DMS53 treated with DMSO at 0.1 percent for 48 hours (cell line): Measurements from ENCODE around the gene SLAMF6.
"Not testable (repeated sequence)": the region's sequence is repeated elsewhere in the genome, so short reads cannot be mapped to it uniquely, and the experiment has no call there.

Experiments used
- DNase-seq: peaks from one replicate; lab custom pipeline; 2025; ENCODE audit not compliant: unreplicated experiment; lab: John Stamatoyannopoulos, UW

Gene SLAMF6

DNA sequence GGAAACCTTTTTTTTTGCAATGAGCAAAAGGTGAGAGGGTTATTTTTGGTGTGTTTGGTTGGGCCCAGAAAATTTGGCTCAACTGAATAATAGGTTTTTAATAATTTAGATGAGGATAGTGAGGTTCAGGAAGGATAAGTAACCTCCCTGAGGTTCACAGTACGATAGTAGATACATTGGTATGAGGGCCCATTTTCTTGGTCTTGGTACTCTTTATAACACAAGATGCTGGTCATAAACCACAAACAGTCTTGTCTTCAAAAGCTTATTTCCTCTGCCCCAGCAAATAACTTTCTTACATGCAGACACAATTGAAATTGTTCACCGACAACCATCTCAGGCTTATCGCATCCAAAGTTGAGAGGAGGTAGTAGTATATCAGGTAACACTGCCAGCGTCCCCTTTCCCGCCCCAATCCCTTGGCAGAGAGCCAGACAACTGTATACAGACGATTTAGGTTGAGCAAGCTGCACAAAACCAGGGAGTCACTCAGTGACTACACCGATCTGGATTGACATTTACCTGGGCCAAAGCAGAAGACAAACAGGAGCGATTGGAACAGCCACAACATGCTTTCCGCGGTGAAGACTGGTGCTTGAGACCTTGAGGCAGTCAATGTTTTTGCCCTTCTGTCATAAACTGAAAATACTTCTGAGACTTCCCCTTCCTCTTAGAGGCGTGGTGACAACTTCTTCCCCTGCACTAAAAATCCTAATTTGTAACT, at the start of gene SLAMF6:
Gene SLAMF6 (minus strand): TSS at position 634 of the 724 bp plus-strand sequence. CDS start 63 bp downstream, at position 571.
- no peak for DNase-seq

DNA sequence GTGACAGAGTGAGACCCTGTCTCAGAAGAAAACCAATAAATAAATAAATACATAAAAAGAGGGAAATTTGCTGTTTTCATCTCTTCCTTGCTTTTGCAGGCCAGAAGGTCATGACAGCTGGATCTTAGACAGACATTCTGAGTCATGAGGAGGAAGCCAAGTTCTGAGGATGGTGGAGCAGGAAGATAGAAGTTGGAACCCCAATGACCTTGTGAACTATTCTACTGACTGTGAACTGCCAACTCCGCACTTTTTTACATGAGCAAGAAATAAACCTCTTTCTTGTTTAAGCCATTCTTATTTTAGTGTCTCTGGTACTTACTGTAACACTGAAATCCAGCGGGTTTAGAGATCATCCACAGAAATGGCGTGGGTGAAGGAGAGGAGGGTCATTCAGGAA, 47.8 kb upstream of the SLAMF6 start:
- DNase-seq = no peak

DNA sequence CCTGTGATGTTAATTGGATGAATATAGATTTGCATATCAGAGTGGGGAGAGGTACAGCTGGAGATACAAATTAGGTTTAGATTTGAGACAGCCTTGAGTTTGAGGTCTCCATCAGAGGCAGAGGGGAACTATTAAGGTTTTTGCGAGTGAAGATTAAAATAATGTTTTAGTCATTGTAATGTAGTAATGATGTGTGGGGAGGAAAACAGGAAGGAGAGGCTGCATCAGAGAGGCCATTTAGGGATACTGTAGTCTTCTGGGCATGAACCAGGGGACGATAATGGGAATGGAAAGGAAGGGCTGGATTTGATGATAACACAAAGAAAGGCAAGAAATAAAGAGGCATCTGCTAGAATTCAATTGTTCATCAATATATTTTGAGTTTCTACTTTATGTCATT, 46.8 kb upstream of the SLAMF6 start:
- DNase-seq = no peak

DNA sequence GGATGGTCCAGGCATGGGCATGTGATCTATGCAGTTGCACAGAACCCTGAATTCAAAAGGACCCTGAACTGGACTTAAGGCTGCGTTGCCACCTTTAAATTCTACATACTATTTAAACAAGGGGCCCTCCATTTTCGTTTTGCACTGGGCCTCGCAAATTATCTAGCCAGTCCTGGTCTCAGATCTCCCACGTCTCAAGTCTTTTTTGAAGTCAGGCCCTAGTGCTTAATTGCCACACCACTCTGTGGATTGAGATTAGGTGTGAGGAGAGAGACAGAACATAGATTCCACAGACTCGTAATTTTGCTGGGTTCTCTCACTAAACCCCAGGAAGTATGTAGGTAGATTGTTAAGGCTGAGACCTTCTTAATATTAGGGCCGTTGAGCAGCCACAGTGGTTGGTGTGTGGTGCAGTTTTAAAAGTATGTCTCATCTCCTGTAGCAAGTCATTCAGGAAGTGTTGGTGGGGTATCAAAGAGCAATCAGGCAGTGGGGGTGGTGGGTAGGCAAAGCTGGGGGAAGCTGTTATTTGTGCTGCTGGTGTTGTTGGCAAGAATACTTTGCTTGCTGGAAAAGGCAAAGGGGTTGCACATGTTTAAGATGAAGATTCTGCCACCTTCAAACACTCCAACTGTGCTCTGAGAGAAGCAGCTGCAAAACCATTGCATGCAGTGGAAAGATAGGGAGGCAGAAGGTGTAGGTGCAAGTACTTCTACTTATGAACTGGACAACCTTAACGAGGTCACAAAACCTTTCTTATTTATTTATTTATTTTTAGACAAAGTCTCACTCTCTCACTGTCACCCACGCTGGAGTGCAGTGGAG, 45.0 kb upstream of the SLAMF6 start:
- DNase-seq = no peak

DNA sequence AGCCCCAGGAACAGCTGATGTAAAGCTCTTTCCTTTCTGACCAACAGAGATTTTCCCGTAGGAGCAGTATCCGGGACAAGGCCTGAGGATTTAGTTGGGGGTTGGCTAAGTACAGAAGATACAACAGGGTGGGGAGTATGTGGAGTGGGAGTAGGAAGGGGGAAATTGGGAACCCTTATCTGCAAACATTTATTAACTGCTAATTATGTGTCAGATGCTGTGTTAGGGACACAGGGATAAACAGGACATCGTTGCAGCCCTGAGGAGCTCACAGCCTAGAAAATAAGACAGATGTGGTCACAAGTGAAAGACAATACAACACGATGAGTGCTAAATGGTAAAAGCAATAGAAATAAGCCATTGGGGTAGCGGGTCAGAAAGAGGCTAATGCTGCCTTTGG, 44.3 kb upstream of the SLAMF6 start:
- no peak for DNase-seq

DNA sequence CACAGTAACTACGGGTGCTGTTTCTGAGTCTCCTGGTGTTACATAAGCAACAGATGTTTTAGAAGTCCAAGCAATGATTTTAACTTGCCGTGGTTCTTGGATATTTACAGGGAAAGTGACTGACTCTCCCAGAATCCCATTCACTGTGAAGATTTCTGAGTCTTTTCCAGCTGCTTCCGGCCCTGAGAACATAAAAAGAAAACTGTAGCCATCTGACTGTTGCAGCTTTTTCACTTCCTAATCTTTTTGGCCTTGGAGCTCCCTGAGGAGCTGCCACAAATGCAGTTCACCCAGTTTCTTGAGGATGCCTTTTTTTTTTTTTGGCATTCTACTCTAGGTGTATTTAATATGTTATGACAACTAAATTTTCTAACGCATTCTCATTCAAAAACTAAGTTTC, 42.5 kb upstream of the SLAMF6 start:
- no peak for DNase-seq

DNA sequence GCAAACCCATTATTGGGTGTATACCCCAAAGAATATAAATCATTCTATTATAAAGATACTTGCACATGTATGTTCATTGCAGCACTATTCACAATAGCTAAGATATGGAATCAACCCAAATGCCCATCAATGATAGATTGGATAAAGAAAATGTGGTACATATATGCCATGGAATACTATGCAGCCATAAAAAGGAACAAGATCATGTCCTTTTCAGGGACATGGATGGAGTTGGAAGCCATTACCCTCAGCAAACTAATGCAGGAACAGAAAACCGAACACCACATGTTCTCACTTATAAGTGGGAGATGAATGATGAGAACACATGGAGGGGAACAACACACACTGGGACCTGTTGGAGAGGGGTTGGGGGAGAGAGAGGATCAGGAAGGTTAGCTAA, 40.2 kb upstream of the SLAMF6 start:
- DNase-seq = not testable (repeated sequence)

DNA sequence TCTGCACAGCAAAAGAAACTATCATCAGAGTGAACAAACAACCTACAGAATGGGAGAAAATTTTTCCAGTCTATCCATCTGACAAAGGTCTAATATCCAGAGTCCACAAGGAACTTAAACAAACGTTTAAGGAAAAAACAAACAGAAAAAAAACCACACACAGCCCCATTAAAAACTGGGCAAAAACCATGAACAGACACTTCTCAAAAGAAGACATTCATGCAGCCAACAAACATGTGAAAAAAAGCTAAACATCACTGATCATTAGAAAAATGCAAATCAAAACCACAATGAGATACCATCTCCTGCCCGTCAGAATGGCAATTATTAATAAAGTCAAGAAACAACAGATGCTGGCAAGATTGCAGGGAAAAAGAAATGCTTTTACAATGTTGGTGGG, 39.7 kb upstream of the SLAMF6 start:
- not testable (repeated sequence) for DNase-seq

DNA sequence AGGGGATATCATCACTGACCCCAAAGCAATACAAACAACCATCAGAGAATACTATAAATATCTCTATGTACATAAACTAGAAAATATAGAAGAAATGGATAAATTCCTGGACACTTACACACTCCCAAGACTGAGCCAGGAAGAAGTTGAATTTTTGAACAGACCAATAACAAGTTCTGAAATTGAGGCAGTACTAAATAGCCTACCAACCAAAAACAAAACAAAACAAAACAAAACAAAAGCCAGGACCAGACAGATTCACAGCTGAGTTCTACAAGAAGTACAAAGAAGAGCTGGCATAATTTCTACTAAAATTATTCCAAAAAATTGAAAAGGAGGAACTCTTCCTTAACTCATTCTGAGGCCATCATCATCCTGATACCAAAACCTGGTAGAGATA, 37.8 kb upstream of the SLAMF6 start:
- no peak for DNase-seq

DNA sequence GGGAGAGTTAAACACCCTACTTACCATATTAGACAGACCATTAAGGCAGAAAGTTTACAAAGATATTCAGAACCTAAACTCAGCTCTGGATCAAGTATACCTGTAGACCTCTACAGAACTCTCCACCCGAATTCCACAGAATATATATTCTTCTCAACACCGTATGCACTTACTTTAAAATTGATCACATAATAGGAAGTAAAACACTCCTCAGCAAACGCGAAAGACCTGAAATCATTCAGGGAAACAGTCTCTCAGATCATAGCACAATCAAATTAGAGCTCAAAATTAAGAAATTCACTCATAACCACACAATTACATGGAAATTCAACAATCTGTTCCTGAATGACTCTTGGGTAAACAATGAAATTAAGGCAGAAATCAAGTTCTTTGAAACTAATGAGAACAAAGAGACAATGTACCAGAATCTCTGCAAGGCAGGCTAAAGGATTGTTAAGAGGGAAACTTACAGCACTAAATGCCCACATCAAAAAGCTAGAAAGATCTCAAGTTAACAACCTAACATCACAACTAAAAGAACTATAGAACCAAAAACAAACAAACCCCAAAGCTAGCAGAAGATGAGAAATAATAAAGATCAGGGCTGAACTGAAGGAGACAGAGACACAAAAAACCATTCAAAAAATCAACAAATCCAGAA, 37.1 kb upstream of the SLAMF6 start:
- DNase-seq = no peak

DNA sequence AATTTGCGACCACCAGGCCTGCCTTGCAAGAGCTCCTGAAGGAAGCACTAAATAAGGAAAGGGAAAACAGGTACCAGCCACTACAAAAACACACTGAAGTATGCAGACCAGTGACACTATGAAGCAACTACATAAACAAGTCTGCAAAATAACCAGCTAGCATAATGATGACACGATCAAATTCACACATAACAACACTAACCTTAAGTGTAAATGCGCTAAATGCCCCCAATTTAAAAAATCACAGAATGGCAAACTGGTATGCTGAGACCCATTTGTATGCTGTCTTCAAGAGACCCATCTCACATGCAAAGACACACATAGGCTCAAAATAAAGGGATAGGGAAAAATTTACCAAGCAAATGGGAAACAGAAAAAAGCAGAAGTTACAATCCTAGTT, 36.4 kb upstream of the SLAMF6 start:
- DNase-seq = not testable (repeated sequence)

DNA sequence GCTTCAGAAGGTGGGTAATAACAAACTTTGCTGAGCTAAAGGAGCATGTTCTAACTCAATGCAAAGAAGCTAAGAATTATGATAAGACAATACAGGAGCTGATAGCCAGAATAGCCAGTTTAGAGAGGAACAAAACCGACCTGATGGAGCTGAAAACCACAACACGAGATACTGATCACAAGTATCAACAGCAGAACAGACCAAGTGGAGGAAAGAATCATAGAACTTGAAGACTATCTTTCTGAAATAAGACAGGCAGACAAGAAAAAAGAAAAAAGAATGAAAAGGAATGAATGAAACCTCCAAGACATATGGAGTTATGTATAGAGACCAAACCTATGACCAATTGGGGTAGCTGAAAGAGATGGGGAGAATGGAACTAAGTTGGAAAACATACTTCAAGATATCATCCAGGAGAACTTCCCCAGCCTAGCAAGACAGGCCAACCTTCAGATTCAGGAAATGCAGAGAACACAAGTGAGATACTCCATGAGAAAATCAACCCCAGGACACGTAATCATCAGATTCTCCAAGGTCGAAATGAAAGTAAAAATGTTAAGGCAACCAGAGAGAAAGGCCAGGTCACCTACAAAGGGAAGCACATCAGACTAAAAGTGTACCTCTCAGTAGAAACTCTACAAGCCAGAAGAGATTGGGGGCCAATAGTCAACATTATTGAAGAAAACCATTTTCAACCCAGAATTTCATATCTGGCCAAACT, 35.8 kb upstream of the SLAMF6 start:
- no peak for DNase-seq

DNA sequence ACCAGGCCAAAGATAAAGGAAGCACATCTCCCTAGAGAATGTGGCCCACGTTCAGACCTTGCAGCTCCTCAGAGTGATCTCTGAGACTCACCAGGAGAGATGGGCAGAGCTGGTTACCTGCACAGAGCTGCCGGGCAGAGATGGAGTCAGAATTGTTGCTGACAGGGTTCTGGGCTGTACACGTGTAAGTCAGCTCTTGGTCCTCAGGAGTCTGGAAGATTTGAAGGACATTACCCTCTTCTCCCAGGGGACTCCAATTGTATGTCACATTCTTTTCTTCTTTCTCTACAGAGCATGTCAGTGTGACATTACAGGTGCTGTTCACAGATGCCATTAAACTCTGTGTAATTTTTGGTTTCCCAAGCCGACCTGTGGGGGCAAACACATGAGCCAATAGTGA, 30.7 kb upstream of the SLAMF6 start:
- DNase-seq = no peak

DNA sequence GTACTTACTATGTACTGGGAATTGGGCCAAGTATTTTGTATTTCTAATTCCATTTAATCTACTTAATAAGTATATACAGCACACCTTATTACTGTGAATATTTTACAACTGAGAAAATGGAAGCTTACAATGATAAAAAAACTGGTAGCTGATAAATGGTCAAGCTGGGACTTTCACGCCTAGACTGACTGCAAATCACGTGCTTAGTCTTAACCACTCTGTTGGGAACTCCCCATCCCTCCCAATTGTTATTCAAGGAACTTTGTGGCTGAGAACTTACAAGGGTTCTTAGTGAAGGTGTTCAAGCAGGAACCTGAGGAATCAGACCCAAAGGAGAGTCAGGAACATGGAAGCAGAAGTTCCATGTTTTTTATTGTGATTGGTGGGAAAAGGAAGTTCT, 29.4 kb upstream of the SLAMF6 start:
- DNase-seq = no peak

DNA sequence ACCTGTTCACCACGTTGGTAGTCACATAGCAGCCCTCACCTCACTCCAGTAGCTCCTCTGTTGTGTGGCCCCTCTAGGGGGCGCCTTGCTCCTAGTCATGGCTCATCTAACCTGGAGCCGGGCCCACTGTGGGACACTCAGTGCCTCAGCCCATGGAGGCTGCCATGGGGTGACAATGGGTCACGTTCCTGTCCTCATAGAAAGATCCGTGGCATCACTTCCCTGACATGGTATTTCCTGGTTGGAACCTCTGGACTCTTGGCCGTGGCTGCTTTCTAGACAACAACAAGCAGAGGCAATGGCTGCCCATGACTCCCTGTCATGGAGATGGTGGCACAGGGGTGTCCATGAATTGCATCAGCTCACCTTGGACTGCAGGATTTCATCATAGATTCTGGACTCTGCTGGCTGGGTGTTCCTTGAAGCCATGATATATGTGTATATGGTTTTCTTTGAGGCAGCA, 27.5 kb upstream of the SLAMF6 start:
- no peak for DNase-seq

DNA sequence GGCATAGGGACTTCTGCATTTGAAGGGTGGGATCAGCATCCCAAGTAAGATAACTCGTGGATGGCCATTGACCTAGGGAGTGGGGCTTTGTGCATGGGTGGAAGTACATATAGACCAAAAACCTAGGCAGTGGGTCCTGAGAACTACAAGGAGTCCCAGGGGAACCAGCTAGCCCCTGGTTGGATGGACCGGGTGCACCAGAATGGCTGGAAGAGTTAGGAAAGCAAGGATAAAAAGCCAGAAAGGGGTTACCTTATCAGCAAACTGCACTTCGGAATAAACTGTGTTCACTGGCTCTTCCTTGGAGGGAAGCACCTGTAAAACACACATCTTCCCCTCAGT, 26.6 kb upstream of the SLAMF6 start:
- no peak for DNase-seq

DNA sequence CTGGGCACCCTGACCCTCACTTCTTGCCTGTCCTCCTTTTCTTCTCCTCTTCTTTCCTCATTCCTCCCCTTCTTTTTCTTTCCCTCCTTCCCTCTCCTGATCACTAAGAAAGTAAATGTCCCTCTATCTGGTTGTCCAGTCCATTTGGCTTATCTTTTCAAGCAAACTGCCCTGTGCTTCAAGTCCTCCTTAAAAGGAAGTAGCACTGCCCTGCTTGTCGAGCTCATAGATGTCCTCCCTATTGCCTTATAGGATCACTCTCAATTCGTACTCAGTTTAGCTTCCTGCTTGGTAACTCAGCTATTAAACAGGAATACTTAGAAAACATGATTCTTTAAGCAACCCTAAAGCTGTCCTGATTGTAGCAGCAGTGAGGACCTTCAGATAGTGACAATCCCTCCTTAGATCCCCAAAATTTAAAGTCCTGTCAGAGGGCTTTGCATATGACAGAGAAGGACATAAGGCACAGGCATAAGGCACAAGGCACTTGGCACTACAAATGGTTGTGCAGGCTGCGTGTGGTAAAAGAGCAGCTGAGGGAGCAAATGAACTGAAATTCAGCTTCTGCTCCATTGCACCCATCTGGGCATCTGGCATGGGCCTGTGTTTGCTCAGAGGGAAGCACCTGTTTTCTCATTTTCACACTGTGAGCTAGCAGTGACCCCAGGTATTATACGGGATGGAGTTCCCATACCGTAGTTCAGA, 26.1 kb upstream of the SLAMF6 start:
- peak; percentile 19 for DNase-seq

DNA sequence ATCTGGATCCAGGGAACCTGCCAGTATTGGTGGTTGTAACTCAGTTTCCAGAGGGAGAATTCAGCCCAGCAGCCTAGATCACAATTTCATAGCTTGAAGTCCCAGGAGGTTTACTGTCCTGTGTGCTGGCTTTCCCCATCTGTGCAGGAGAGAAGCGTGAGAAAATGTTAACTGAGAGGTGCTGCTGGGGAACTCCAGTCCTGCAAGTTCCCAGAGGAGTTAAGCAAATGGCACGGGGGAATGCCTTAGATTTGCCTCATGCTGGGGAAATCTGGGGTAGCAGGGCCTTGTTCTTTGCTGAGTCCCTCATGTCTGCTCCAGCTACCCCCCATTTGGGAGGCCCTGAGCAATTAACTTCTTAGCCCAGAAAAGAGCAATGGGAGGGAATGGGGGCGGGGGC, 25.1 kb upstream of the SLAMF6 start:
- no peak for DNase-seq

DNA sequence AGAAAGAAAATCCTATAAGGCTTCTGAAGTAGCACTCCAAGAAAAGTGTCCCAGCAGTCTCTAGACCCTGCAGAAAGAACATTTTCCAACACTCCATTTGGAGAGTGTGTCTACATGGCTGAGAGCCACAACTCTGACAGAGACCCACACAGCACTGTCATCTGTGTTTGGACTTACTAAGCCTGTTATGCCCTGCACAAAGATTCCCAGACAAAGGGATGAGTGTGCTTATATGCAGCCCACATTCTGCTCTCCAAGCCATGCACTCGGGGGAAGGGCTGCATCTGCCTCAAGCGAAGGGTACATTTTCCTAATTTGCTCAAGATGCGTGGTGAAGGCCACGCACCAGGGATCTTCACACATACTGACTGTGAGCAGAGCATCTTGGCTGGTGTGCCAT, 24.4 kb upstream of the SLAMF6 start:
- DNase-seq = no peak

DNA sequence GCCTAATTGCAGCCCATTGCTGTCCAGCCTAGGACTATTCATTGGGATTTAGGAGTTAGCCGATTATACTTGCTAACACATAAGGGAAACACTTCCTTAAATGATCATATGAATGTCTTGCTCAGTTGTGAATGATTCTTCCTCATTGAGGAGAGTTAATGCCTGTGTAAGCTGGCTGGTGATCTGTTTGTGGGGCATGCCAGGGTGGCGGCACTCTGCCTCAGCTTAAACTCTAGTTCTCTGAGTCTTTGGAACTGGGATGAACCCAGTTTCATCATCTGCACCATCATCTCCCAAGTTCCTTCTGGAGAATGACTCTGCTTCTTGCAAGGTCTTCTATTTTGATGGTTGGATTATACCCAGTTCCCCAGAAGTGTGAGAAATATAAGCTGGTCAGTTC, 23.9 kb upstream of the SLAMF6 start:
- DNase-seq = no peak

DNA sequence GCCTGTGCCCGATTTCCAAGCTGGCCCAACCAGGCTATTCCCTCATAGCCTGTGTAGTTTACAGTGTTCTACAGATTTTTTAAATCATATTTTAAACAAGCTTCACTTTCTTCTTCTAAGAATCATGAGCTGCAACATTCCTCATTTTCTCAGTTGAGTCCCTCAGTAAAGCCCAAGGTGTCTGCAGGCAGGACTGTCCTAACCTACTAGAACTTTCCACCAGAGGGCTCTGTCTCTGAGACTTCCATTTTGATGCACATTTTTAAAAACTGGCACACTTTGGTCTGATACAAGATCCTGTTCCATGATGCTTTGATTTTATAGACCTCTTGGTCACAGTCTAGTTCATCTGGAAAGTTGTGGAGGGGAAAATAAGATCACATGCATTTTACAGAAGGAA, 21.6 kb upstream of the SLAMF6 start:
- DNase-seq = peak; percentile 10
